Mammary microvascular endothelial cell (primary cell): ENCODE results near the gene DPEP2NB. TPM values are rescaled to one million over a fixed set of nuclear protein-coding genes. Genes with fewer than 3 reads are reported as not detected.

Experiments used
- total RNA-seq: library from RNA; depleted of rRNA; stranded (reverse); fragments of >200 nt; gene quantifications from 2 replicates; pipeline ENCODE4 v1.2.3, GENCODE V29; 2015

Gene DPEP2NB, protein sequence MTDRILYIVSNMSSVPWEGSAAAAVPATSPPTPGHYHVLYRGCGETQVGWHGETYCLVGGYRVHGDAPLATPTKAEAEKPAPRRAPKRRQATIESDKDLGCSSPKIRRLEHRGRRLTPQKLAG
- not detected in 2 replicates for total RNA-seq

DNA sequence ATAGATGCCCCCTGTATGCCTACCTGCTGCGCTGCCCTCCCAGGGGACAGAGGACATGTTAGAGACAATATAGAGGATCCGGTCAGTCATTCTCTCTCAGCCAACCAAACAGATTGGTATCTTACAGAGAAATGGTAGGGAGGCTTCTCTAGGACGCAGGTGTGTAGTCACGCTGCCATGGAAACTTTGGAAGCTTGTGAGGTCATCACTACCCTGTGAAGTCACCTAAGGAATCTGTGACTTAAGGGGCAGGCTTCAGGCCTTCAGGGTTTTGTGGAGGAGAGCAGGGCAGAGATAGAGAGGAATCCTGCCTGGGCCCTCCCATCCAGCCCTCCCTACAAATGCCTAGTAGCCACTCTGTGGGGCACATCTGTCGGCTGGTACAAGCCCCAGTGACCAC lies at the start of gene DPEP2NB:
DPEP2NB (minus strand) TSS at position 231 of the 400 bp plus-strand sequence; CDS start at position 90, 141 bp downstream.

DNA sequence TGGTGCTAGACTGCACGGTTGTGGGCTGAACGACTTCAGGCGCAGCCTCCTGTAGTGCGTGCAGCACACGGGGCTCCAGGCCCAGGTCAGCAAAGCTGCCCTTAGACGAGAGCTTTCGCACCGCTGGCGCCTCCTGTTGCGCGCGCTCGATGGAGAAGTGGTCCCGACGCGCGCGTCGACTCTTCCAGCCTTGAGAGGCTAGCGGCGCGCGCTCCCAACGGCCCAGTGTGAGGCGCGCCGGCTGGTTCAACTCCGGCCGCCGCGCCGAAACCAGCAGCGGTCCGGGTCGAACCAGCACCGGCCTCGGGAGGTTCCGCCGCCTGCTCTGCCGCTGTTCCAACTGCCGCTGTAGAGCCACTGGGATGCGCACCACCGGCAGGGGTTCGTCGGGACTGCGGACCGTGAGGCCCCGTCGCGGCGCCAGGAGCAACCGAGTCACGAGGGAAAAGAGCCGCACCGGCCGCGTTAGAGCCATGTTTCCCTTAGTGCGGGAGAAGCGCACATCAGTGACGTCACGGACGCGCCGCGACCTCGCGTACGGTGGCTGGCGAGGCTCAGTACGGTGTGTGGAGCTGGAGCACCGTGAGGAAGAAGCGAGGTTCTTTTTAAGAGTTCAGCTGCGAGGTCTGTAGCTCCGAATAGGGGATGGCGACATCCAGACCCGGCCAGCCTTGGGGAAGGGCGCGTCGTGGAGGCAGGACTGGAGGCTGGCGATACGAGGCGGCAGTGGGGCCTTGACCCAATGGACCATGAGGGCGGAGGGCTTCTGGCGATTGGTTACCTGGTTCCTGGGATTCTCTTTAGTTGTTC lies 7.2 kb upstream of the DPEP2NB start, which contains the start of the genes DDX28 and DUS2:
DDX28 (minus strand) TSS at position 505 of the 810 bp plus-strand sequence; CDS start at position 475, 30 bp downstream.
DUS2 (plus strand) TSS at position 557 of the 810 bp plus-strand sequence. CDS start 14,740 bp downstream, outside the sequence.

DNA sequence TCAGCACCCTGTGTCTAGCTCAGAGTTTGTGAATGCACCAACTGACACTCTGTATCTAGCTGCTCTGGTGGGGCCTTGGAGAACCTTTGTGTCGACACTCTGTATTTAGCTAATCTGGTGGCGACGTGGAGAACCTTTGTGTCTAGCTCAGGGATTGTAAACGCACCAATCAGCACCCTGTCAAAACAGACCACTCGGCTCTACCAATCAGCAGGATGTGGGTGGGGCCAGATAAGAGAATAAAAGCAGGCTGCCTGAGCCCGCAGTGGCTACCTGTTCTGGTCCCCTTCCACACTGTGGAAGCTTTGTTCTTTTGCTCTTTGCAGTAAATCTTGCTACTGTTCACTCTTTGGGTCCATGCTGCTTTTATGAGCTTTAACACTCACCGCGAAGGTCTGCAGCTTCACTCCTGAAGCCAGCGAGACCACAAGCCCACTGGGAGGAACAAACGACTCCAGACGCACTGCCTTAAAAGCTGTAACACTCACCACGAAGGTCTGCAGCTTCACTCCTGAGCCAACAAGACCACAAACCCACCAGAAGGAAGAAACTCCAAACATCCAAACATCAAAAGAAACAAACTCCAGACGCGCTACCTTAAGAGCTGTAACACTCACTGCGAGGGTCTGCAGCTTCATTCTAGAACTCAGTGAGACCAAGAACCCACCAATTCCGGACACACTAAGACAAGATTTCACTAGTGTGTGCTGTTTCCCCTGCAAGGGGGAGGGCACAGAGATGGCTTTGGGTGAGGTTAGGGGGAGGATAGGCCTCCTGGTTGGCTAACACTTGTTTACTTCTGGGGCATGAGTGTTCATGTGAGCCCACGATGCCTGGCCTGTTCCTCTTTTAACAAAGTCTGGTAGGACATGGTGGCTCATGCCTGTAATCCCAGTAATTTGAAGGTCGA lies 16.7 kb downstream of the DPEP2NB start, which contains the start of gene DPEP2:
DPEP2 (minus strand) TSS at position 706 of the 910 bp plus-strand sequence. CDS start 6,272 bp downstream, outside the sequence.

DNA sequence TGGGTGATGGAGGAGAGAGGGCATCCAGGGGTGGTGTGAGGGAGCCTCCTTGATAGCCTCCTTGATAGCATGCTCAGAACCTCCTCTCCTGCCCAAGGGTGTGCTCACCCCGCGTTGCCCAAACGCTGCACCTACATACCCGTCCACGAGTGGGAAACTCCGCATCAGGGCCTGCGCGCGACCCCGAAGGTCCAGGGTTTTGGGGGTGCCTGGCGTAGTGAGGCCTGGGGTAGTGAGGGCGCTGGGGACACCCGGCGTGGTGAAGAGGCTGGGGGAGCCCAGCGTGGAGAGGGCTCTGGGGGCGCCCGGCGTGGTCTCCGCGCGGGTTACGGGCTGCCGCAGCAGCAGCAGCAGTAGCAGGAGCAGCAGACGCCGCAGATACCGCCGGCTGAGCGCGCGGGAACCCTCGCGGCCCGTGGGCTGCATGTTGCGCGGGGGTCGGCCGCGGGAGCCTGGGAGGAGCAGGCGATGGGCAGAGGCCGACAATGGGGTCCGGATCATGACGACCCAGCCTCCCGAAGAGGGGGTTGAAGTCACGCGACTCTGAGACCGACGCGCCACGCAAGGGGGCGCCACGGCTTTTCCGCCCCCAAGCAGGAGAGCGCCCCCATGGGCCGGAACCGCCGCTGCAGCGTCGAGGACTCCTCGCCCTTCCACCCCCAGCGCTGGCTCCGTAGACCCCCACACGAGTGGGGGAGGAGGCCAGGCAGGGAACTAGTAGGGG lies 35.6 kb downstream of the DPEP2NB start, which contains the start of gene DPEP3:
DPEP3 (minus strand) TSS at position 545 of the 724 bp plus-strand sequence; CDS start at position 426, 119 bp downstream.

DNA sequence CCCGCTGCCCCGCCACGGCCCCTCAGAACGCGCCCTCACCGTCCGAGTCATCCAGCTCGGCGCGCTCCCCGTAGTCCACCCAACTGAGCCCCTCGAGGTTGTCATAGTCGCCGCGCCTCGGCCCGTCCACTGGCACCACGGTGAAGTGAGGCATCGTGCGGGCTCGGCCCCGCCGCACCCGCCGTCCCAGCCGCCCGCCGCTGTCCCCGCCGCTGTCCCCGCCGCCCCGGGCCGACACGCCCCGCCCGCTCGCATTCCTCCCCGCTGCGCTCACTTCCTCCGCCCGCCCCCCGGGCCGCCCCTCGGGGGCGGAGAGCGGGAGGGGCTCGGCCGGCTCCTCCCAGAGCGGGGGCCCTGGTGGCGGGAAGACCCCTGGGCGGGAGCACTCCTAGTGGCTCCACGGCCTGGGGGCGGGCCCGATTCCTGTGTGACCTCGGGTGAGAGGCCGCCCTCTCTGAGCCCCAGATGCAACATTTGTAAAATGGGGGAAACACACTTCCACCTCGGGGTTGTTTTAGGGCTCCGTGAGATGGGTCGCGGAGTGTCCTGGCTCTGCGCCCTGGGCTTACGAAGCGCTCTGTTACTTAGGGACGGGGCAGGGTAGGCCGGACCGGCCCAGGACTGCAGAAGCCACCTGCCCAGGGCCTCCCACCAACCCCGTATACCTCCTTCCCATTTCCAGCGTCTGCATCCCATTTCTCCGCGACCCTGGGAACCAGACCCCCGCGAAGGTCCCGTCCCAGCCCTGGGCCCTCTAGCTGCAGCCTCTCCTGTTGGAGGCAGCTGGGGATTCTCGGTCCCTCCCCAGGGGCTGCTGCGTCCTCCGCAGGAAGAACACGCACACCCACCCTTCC lies 47.1 kb downstream of the DPEP2NB start, which contains the start of gene SLC12A4:
SLC12A4 (minus strand) TSS at position 238 of the 854 bp plus-strand sequence; CDS start at position 154, 84 bp downstream.

Other genes starting within 250 kb of the DPEP2NB start
- gene RANBP10, start 209.4 kb downstream of the DPEP2NB start, total RNA-seq, result 8.6 and 10.3 TPM in 2 replicates
- 0.13 and 0.20 TPM in 2 replicates for gene TSNAXIP1, start 209.0 kb downstream of the DPEP2NB start, total RNA-seq
- gene THAP11, start 173.6 kb downstream of the DPEP2NB start, total RNA-seq, result 35.4 and 40.7 TPM in 2 replicates
- gene NUTF2, start 169.0 kb downstream of the DPEP2NB start, total RNA-seq, result 158 and 170 TPM in 2 replicates
- 29.4 and 31.6 TPM in 2 replicates for gene CENPT, start 168.2 kb downstream of the DPEP2NB start, total RNA-seq
- 50.1 and 74.3 TPM in 2 replicates for gene EDC4, start 142.9 kb downstream of the DPEP2NB start, total RNA-seq
- gene NRN1L, start 131.0 kb downstream of the DPEP2NB start, total RNA-seq, result 0.69 TPM in 1 of 2 replicates, not detected in the other
- 8.3 and 10.8 TPM in 2 replicates for gene PSKH1, start 122.7 kb downstream of the DPEP2NB start, total RNA-seq
- 0.84 and 0.87 TPM in 2 replicates for gene CTRL, start 84.0 kb downstream of the DPEP2NB start, total RNA-seq
- 73.8 and 78.3 TPM in 2 replicates for gene PSMB10, start 79.1 kb downstream of the DPEP2NB start, total RNA-seq
- gene LCAT, start 71.8 kb downstream of the DPEP2NB start, total RNA-seq, result 3.7 and 4.5 TPM in 2 replicates
- gene SLC12A4, start 47.3 kb downstream of the DPEP2NB start, total RNA-seq, result 34.7 and 40.2 TPM in 2 replicates
- gene DPEP3, start 35.4 kb downstream of the DPEP2NB start, total RNA-seq, result not detected in 2 replicates
- 0.05 TPM in 1 of 2 replicates, not detected in the other for gene DPEP2, start 16.4 kb downstream of the DPEP2NB start, total RNA-seq
- gene DDX28, start 7.3 kb upstream of the DPEP2NB start, total RNA-seq, result 5.3 and 8.1 TPM in 2 replicates
- 16.5 and 19.5 TPM in 2 replicates for gene DUS2, start 7.4 kb upstream of the DPEP2NB start, total RNA-seq
- gene NFATC3, start 69.5 kb upstream of the DPEP2NB start, total RNA-seq, result 21.0 and 22.1 TPM in 2 replicates
- gene ESRP2, start 220.2 kb upstream of the DPEP2NB start, total RNA-seq, result 0.33 and 0.54 TPM in 2 replicates
- gene PLA2G15, start 229.5 kb upstream of the DPEP2NB start, total RNA-seq, result 22.2 and 31.4 TPM in 2 replicates
- gene SLC7A6, start 248.6 kb upstream of the DPEP2NB start, total RNA-seq, result 19.4 and 29.7 TPM in 2 replicates